ENCODE results near the gene KRT26.

GRCh38 chr17:40799859-40800258, 27.9 kb upstream of the KRT26 start, which contains the start of gene KRT28:
- TF ChIP-seq CTCF (IDR thresholded peaks at IDR 0.05) (no peak), POLR2A (IDR thresholded peaks at IDR 0.05) (no peak), EP300 (IDR thresholded peaks at IDR 0.05) (no peak)

Data from ovary (tissue), 3 donors.